IgD-negative memory B cell (primary cell): ENCODE results near the gene SPTBN5. TPM values are rescaled to one million over a fixed set of nuclear protein-coding genes. Genes with fewer than 3 reads are reported as not detected.
A peak's percentile ranks its signal among the peaks of the same experiment; 100 is the strongest.

Source experiments
- H3K27ac Mint-ChIP-seq, 3 donors: one replicate each; pipeline ENCODE4 v1.8.0; 2020 to 2022; ENCODE audit warnings: mild to moderate bottlenecking in 3 of 3, mixed read lengths in 3 of 3, moderate library complexity in 1 of 3
- H3K27me3 Mint-ChIP-seq: one replicate; pipeline ENCODE4 v1.8.0; 2021; ENCODE audit warnings: mixed read lengths
- H3K36me3 Mint-ChIP-seq: one replicate; pipeline ENCODE4 v1.8.0; 2020; ENCODE audit warnings: mild to moderate bottlenecking, mixed read lengths
- H3K4me1 Mint-ChIP-seq, 3 donors: one replicate each; pipeline ENCODE4 v1.8.0; 2020 to 2022; ENCODE audit warnings: mixed read lengths in 3 of 3, mild to moderate bottlenecking in 1 of 3
- H3K4me3 Mint-ChIP-seq, 4 donors: one replicate each; pipeline ENCODE4 v1.8.0; 2020 to 2022; ENCODE audit warnings: mild to moderate bottlenecking in 4 of 4, mixed read lengths in 4 of 4, moderate library complexity in 3 of 4
- H3K9me3 Mint-ChIP-seq, 3 donors: one replicate each; pipeline ENCODE4 v1.8.0; 2020 to 2021; ENCODE audit warnings: mixed read lengths in 3 of 3, mild to moderate bottlenecking in 1 of 3
- polyA plus RNA-seq: library from polyadenylated mRNA; unstranded; fragments of 300-500 nt; fragmentation: Illumina TruSeq; gene quantifications from one replicate; pipeline ENCODE4 v1.2.3, GENCODE V29; 2021

The SPTBN5 gene
- polyA plus RNA-seq, 1 donor from 2014 or later, result not detected

- H3K9me3 Mint-ChIP-seq, result no peaks in the 10 kb centered on the region
- peaks cover 0 to 15% (median 6%) of the 10 kb centered on the region in 3 donors for H3K4me1 Mint-ChIP-seq
- no peak overlapping the region for H3K4me3 Mint-ChIP-seq
- no peaks in the 10 kb centered on the region for H3K27me3 Mint-ChIP-seq
- H3K36me3 Mint-ChIP-seq, result peaks cover 7% of the 10 kb centered on the region
- no peak overlapping the region for H3K27ac Mint-ChIP-seq
These were observed 25.5 kb upstream of the SPTBN5 start for GRCh38 chr15:41919201-41919820.

DNA sequence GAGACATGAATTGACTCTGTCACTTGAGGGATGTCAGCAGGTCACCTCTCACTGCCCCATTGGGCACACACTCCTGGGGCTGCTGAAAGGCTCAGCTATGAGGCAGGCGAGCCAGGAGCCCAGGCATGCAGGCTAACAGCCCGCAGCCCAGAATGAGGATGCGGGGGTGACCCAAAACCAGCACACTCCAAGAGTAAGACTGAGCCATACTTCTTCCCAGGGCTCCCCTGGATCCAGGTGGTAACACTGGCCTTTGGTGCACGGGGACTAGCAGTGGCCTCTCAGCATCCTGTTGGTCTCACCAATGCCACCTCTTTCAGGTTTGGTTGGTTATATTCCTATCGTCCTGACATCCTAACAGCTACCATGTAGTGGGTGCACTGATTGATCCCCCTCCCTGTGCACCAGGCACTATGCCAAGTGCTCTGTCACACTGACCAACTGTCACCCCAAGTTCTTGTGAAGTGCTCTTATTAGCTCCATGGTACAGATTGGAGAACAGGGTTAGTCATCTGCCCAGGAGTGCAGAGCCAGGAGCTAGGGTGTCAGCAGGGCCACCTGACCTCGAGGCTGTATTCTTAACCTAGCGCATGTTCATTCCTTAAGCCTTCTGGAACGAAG is 24.8 kb upstream of the SPTBN5 start:
- Mint-ChIP-seq H3K27ac (no peak overlapping the region), H3K4me1 (peaks cover 0 to 12% (median 4%) of the 10 kb centered on the region in 3 donors), H3K4me3 (no peak overlapping the region), H3K27me3 (no peaks in the 10 kb centered on the region), H3K9me3 (no peaks in the 10 kb centered on the region), H3K36me3 (peaks cover 7% of the 10 kb centered on the region)

GRCh38 chr15:41917767-41918430 is 24.0 kb upstream of the SPTBN5 start:
- Mint-ChIP-seq H3K4me3 (no peak overlapping the region), H3K9me3 (no peaks in the 10 kb centered on the region), H3K27ac (no peak overlapping the region), H3K27me3 (no peaks in the 10 kb centered on the region), H3K4me1 (peaks cover 0 to 7% (median 2%) of the 10 kb centered on the region in 3 donors), H3K36me3 (peaks cover 7% of the 10 kb centered on the region)

DNA sequence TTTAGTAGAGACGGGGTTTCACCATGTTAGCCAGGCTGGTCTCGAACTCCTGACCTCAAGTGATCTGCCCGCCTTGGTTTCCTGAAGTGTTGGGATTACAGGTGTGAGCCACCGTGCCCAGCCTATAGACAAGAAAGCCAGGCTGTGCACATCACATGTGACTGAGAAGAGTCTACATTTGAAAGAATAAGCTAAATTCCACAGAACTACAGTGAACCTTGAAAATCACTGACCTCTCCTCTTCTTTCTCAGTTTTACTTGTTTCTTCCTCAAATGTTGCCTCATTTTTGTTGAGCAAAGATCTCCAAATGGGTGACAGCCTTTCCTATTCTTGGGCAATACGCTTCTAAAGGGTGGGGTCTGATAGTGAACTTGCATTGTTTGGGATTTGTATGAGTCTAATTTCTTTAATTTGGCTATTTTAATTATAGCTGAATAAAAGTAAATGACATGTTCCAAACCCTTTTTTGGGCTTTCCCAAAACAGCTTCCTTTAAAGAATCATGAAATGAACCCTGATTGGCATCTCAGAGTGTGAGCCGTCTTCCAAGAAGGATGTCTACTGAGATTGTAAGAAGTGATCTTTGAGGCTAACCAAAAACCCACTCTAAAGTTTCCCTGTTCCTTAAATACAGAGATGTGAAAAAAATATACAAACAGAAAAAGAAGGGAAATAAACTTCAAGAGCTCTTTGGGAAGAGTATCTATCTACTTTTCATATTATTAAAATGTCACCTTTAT is 21.6 kb upstream of the SPTBN5 start:
- Mint-ChIP-seq H3K4me1 (peaks cover 0 to 4% (median 0%) of the 10 kb centered on the region in 3 donors), H3K36me3 (peaks cover 3% of the 10 kb centered on the region), H3K4me3 (no peak overlapping the region), H3K27ac (no peak overlapping the region), H3K27me3 (no peaks in the 10 kb centered on the region), H3K9me3 (no peaks in the 10 kb centered on the region)

DNA sequence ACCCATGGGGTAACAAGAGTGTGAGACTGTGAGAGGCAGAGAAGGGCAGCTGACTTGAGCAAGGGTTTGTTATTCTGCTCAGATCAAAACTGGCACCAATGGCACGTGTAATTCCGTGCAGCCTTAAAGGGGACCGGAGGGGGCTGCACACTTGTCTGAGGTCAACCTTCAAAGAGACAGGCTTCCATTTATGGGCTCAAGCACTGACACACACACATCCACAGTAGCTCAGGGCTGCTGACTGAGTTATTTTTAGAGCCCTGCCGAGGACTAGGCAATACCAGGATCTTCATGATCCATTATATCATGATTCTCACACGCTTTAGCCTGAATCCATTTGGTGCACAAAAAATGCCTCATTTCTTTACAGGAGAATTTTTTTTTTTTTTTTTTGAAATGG is 20.6 kb upstream of the SPTBN5 start:
- Mint-ChIP-seq H3K4me3 (no peak overlapping the region), H3K36me3 (peaks cover 1% of the 10 kb centered on the region), H3K4me1 (no peaks in the 10 kb centered on the region), H3K27ac (no peak overlapping the region), H3K9me3 (no peaks in the 10 kb centered on the region), H3K27me3 (no peaks in the 10 kb centered on the region)

GRCh38 chr15:41913256-41913655 is 19.4 kb upstream of the SPTBN5 start:
- no peaks in the 10 kb centered on the region for H3K4me1 Mint-ChIP-seq
- H3K4me3 Mint-ChIP-seq, result no peak overlapping the region
- no peaks in the 10 kb centered on the region for H3K9me3 Mint-ChIP-seq
- no peak overlapping the region for H3K27ac Mint-ChIP-seq
- H3K36me3 Mint-ChIP-seq, result peaks cover 1% of the 10 kb centered on the region
- no peaks in the 10 kb centered on the region for H3K27me3 Mint-ChIP-seq

- H3K4me3 Mint-ChIP-seq, result no peak overlapping the region
- H3K27ac Mint-ChIP-seq, result no peak overlapping the region
- no peaks in the 10 kb centered on the region for H3K27me3 Mint-ChIP-seq
- no peaks in the 10 kb centered on the region for H3K4me1 Mint-ChIP-seq
- peaks cover 1% of the 10 kb centered on the region for H3K36me3 Mint-ChIP-seq
- H3K9me3 Mint-ChIP-seq, result no peaks in the 10 kb centered on the region
These were observed 18.0 kb upstream of the SPTBN5 start for GRCh38 chr15:41911691-41912345.

- no peak overlapping the region for H3K27ac Mint-ChIP-seq
- H3K27me3 Mint-ChIP-seq, result no peaks in the 10 kb centered on the region
- H3K36me3 Mint-ChIP-seq, result peaks cover 4% of the 10 kb centered on the region
These were observed 15.0 kb upstream of the SPTBN5 start for GRCh38 chr15:41908736-41909461.

DNA sequence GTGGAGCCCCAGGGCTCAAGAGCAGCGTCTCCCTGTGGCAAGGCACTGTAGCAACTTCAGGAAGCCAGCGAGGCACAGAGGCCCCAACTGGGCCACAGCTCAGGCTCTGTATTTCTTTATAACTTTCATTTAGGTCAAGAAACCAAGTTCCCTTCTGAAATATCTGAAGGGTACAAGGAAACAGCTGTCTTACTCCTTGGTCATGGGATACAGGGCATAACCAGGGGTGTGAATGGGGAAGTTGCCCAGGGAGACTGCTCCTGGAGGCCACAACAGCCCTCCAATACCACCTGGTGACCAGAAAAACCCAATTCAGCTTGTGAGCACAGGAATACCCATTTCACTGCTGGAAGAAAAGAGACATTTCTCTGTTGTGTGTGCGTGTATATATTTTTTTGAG is 13.3 kb upstream of the SPTBN5 start:
- Mint-ChIP-seq H3K36me3 (peaks cover 4% of the 10 kb centered on the region), H3K27me3 (no peaks in the 10 kb centered on the region), H3K4me3 (no peak overlapping the region), H3K27ac (no peak overlapping the region), H3K4me1 (peaks cover 4 to 6% (median 6%) of the 10 kb centered on the region in 3 donors), H3K9me3 (peaks cover 0 to 4% (median 0%) of the 10 kb centered on the region in 3 donors)

More at GRCh38 chr15:41908736-41909461, 15.0 kb upstream of the SPTBN5 start:
- H3K9me3 Mint-ChIP-seq, result peaks cover 0 to 4% (median 0%) of the 10 kb centered on the region in 3 donors
- H3K4me3 Mint-ChIP-seq, result no peak overlapping the region
- peaks cover 4 to 6% (median 6%) of the 10 kb centered on the region in 3 donors for H3K4me1 Mint-ChIP-seq

DNA sequence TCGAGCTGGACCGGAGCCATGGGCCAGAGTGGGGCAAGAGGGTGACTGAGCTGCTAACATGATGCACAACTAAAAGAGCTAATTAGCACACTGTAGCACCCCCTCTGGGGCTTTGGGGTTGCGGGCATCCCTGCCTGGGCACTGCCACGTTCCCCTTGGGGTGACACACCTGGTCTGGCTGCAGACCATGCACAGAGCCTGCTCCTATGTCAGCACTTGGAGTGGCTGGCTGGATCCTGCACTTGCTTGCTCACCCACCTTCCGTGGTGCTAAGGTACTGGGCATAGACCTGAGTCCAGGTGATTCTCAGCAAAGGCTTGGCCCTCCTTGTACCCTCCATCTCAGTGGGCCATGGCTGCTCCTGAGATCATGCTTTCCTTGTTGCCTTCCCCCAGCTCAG is 12.8 kb upstream of the SPTBN5 start:
- H3K36me3 Mint-ChIP-seq, result peaks cover 4% of the 10 kb centered on the region
- H3K4me1 Mint-ChIP-seq, result peaks cover 4 to 6% (median 6%) of the 10 kb centered on the region in 3 donors
- peaks cover 0 to 4% (median 0%) of the 10 kb centered on the region in 3 donors for H3K9me3 Mint-ChIP-seq
- no peaks in the 10 kb centered on the region for H3K27me3 Mint-ChIP-seq
- H3K27ac Mint-ChIP-seq, result no peak overlapping the region
- H3K4me3 Mint-ChIP-seq, result no peak overlapping the region

DNA sequence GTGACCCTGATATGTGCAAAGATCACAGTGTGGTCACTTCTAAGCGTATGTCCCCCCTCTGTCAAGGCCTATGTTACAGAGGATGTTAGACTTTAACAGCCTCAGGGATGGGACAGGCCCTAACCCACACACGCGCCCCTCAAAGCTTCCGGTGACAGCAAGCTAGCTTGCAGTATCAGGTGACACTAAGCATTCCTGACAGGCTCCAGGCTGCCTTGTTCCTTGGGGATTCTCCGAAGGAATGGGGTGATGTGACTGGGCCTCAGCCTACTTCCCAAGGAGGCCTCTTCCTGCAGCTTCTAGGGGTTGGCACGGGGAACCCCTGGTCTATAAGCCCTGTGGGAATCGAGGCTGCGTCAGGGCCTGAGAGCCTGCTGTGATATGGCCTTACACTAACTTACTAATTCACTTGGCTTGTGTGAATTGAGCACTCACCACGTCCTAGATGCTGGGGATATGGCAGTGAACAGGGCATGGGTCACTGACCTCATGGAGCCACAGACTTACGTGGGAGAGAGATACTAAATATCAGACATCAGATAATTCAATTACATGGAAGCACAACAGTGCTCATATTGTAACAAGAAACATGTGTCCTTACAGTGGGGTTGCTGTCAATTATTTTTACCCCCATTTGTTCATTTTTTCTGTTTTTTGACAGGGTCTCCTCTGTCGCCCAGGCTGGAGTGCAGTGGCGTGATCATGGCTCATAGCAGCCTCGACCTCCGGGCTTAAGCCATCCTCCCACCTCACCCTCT is 11.4 kb upstream of the SPTBN5 start:
- peaks cover 4% of the 10 kb centered on the region for H3K36me3 Mint-ChIP-seq
- H3K27me3 Mint-ChIP-seq, result no peaks in the 10 kb centered on the region
- H3K4me1 Mint-ChIP-seq, result peaks cover 4 to 6% (median 6%) of the 10 kb centered on the region in 3 donors
- H3K4me3 Mint-ChIP-seq, result no peak overlapping the region
- no peak overlapping the region for H3K27ac Mint-ChIP-seq
- H3K9me3 Mint-ChIP-seq, result peaks cover 0 to 4% (median 0%) of the 10 kb centered on the region in 3 donors

GRCh38 chr15:41904541-41905005 is 10.7 kb upstream of the SPTBN5 start:
- Mint-ChIP-seq H3K9me3 (peaks cover 0 to 4% (median 0%) of the 10 kb centered on the region in 3 donors), H3K27ac (peak overlapping the region in 1 of 3 donors; percentile 8), H3K4me1 (peaks cover 4 to 6% (median 6%) of the 10 kb centered on the region in 3 donors), H3K36me3 (peaks cover 4% of the 10 kb centered on the region), H3K27me3 (no peaks in the 10 kb centered on the region), H3K4me3 (no peak overlapping the region)

GRCh38 chr15:41903782-41904181 is 9.9 kb upstream of the SPTBN5 start:
- Mint-ChIP-seq H3K36me3 (peaks cover 4% of the 10 kb centered on the region), H3K27me3 (no peaks in the 10 kb centered on the region), H3K27ac (no peak overlapping the region), H3K9me3 (peaks cover 0 to 4% (median 0%) of the 10 kb centered on the region in 3 donors), H3K4me3 (no peak overlapping the region), H3K4me1 (peaks cover 4 to 6% (median 6%) of the 10 kb centered on the region in 3 donors)
